ENCODE data around the gene RAB29.
A peak's percentile ranks its signal among the peaks of the same experiment; 100 is the strongest.

The RAB29 gene

DNA sequence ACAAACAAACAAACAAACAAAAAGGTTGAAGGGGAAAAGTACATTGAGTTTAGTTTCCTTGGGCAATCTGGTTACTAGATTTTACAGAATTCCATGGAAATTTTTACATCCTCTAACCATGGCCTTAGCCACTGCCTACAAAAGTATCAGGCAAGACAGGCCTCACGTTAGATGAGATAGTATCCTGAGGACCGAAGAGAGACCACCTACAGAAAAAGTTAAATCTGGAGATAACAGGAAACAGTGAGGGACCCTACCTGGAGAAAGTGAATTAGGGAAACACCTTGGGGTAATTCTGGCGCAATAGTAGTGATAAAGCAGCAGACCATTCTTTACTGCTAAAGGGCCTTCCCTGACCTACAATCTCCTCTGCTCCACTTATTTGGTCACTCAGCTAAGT lies 8.7 kb downstream of the RAB29 start:
- no peak overlapping the region for H3K4me3 ChIP-seq (ENCODE audit: low read depth, low read length)
- TF ChIP-seq CTCF (IDR thresholded peaks at IDR 0.05; ENCODE audit: insufficient read depth, low read depth, low read length, missing control alignments), result no peak
- no peak for DNase-seq (ENCODE audit: low read depth)

DNA sequence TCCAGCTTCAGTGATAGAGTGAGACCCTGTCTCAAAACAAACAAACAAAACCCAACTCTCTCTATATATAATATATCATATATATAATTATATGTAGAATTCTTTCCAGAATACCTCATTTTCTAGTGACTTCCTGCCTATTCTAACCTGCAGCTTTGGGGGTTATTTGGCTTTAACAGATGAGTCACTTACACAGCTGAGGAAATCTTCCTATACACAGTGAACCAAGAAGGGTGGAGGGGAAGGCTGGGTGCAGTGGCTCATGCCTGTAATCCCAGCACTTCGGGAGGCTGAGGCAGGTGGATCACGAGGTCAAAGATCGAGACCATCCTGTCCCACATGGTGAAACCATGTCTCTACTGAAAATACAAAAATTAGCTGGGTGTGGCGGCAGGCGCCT lies 9.2 kb downstream of the RAB29 start:
- H3K4me3 ChIP-seq (ENCODE audit: low read depth, low read length), result no peak overlapping the region
- TF ChIP-seq CTCF (IDR thresholded peaks at IDR 0.05; ENCODE audit: insufficient read depth, low read depth, low read length, missing control alignments), result no peak
- no peak for DNase-seq (ENCODE audit: low read depth)

DNA sequence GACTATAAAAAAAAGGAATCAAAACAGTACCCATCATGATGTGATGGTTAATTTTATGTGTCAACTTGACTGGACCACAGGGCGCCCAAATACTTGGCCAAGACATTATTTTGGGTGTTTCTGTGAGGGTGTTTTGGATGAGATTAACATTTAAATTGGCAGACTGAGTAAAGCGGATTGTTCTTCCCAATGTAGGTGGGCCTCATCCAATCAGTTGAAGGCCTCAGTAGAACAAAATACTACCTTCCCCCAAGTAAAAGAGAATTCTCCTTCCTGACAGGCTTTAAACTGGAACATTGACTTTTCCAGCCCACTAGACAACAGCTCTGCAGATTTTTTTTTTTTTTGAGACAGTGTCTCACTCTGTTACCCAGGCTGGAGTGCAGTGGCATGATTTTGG lies 10.7 kb downstream of the RAB29 start:
- H3K4me3 ChIP-seq (ENCODE audit: low read depth, low read length), result no peak overlapping the region

DNA sequence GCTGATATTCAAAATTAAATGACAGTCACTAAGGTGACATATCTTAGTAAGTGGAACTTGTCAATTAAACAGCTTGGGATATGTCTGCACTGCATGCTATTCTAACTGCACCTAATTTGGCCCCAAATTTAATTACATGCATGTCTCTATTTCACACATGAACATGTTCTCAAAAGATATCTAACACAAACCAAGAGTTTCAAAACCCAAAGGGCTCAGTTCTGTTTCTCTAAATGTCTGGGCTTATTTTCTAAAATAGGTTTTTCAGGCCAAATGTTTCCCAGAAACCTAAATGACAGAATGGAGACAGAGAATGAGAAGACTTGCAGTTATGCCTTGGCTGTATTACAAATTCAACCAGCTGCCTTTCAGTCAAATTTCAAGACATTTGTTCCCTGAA lies 11.3 kb downstream of the RAB29 start:
- TF ChIP-seq CTCF (IDR thresholded peaks at IDR 0.05; ENCODE audit: insufficient read depth, low read depth, low read length, missing control alignments), result no peak
- DNase-seq (ENCODE audit: low read depth), result peak; percentile 61
- H3K4me3 ChIP-seq (ENCODE audit: low read depth, low read length), result no peak overlapping the region

More for the DNA sequence above, 10.7 kb downstream of the RAB29 start:
- TF ChIP-seq CTCF (IDR thresholded peaks at IDR 0.05; ENCODE audit: insufficient read depth, low read depth, low read length, missing control alignments), result no peak
- no peak for DNase-seq (ENCODE audit: low read depth)

DNA sequence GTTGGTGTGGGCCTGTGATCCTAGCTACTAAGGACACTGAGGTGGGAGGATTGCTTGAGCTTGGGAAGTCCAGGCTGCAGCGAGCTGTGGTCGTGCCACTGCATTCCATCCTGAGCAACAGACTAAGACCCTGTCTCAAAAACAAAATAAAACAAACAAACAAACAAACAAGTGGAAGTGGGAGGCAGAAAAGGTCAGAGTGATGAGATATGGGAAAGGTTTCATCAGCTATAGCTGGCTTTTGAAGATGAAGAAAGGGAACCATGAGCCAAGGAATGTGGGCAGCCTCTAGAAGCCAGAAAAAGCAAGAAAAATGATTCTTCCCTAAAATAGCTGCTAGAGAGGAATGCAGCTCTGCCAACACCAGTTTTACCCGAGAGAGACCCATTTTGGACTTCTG lies 14.7 kb downstream of the RAB29 start:
- no peak for DNase-seq (ENCODE audit: low read depth)
- no peak overlapping the region for H3K4me3 ChIP-seq (ENCODE audit: low read depth, low read length)
- TF ChIP-seq CTCF (IDR thresholded peaks at IDR 0.05; ENCODE audit: insufficient read depth, low read depth, low read length, missing control alignments), result no peak

DNA sequence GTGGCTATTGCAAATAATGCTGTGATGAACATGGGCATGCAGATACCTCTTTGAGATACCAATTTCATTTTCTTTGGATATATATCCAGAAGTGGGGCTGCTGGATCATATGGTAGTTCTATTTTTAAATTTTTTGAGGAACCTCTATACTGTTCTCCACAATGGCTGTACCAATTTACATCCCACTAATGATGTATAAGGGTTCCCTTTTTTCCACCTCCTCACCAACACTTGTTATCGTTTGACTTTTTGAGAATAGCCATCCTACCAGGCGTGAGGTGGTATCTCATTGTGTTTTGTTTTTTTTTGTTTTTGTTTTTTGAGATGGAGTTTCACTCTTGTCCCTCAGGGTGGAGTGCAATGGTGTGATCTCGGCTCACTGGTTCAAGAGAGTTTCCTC lies 18.7 kb downstream of the RAB29 start:
- H3K4me3 ChIP-seq (ENCODE audit: low read depth, low read length), result no peak overlapping the region
- TF ChIP-seq CTCF (IDR thresholded peaks at IDR 0.05; ENCODE audit: insufficient read depth, low read depth, low read length, missing control alignments), result no peak
- DNase-seq (ENCODE audit: low read depth), result no peak

- DNase-seq (ENCODE audit: low read depth), result no peak
- TF ChIP-seq CTCF (IDR thresholded peaks at IDR 0.05; ENCODE audit: insufficient read depth, low read depth, low read length, missing control alignments), result no peak
- H3K4me3 ChIP-seq (ENCODE audit: low read depth, low read length), result no peak overlapping the region
Measured at GRCh38 chr1:205754857-205755256, 20.4 kb downstream of the RAB29 start.

Data from GM12865 (cell line).